Measurements from ENCODE around the gene NADSYN1.
"Not testable (repeated sequence)": the region's sequence is repeated elsewhere in the genome, so short reads cannot be mapped to it uniquely, and the experiment has no call there.

DNA sequence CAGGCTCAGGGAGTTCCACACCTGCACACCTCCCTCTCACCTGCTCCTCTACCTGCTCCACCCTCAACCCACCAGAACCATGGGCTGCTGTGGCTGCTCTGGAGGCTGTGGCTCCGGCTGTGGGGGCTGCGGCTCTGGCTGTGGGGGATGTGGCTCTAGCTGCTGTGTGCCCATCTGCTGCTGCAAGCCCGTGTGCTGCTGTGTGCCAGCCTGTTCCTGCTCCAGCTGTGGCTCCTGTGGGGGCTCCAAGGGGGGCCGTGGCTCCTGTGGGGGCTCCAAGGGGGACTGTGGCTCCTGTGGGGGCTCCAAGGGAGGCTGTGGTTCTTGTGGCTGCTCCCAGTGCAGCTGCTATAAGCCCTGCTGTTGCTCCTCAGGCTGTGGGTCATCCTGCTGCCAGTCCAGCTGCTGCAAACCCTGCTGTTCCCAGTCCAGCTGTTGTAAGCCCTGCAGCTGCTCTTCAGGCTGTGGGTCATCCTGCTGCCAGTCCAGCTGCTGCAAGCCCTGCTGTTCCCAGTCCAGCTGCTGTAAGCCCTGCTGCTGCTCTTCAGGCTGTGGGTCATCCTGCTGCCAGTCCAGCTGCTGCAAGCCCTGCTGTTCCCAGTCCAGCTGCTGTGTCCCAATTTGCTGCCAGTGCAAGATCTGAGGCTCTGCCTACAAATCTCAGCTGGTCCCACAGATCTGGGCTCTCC lies 85.1 kb downstream of the NADSYN1 start, which contains the start of gene KRTAP5-8:
- TF ChIP-seq, protein P1, sequence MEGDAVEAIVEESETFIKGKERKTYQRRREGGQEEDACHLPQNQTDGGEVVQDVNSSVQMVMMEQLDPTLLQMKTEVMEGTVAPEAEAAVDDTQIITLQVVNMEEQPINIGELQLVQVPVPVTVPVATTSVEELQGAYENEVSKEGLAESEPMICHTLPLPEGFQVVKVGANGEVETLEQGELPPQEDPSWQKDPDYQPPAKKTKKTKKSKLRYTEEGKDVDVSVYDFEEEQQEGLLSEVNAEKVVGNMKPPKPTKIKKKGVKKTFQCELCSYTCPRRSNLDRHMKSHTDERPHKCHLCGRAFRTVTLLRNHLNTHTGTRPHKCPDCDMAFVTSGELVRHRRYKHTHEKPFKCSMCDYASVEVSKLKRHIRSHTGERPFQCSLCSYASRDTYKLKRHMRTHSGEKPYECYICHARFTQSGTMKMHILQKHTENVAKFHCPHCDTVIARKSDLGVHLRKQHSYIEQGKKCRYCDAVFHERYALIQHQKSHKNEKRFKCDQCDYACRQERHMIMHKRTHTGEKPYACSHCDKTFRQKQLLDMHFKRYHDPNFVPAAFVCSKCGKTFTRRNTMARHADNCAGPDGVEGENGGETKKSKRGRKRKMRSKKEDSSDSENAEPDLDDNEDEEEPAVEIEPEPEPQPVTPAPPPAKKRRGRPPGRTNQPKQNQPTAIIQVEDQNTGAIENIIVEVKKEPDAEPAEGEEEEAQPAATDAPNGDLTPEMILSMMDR (conservative IDR thresholded peaks at IDR 0.05; ENCODE audit: low read length) = not testable (repeated sequence)
- not testable (repeated sequence) for TF ChIP-seq EZH2phosphoT487 (IDR thresholded peaks at IDR 0.05; ENCODE audit: borderline replicate concordance, low read depth, low read length)
